DMS79 treated with DMSO at 0.1 percent for 48 hours (cell line): ENCODE data around the gene MCC.
"Not testable (repeated sequence)": the region's sequence is repeated elsewhere in the genome, so short reads cannot be mapped to it uniquely, and the experiment has no call there.

Source experiments
- DNase-seq: peaks from one replicate; lab custom pipeline; 2025; lab: John Stamatoyannopoulos, UW

Gene MCC

GRCh38 chr5:113490317-113490716 is 2.1 kb upstream of the MCC start:
- DNase-seq: no peak

DNA sequence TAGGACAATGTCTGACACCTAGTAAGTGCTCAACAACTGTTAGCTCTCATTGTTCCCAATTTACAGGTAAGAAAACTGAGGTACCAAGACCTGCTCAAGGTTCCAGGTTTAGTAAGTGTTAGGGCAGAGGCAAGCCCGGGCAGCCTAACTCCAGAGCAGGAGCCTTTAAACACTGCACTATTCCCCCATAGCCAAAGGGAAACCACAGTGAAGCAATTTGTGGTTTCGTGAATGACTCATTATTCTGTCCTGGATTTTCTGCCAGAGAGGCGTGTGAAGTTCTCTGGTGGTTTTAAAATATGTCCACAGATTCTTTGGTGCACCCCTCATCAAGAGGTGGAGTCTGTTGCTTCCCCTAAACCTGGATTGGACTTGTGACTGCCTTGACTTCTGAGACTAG is 1.0 kb upstream of the MCC start:
- DNase-seq: peak; percentile 0

DNA sequence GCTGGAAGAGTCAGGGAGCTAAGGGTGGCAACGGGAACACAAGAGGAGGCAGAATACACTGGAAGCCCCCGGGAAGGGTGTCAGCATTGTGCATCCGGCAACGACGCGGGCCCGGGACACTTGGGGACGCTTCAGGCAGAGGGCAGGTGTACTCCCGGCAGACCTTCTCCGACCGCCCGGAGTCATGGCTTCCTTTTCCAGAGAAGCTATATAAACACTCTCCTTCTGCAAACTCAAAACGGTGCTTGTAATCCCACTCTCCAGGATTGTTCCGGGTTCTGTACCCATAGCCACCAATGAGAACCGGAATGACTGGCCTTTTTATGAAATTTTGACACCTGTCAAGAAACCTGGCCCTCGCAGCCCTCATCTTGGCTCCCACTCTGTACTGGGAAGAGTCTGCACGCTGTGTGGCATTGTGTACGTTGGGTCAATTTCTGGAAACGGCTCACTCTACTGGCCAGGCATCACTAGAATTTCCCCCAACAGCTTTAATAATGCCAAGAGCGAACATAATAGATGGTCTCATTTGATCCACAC is 462 bp upstream of the MCC start:
- DNase-seq: peak; percentile 21

DNA sequence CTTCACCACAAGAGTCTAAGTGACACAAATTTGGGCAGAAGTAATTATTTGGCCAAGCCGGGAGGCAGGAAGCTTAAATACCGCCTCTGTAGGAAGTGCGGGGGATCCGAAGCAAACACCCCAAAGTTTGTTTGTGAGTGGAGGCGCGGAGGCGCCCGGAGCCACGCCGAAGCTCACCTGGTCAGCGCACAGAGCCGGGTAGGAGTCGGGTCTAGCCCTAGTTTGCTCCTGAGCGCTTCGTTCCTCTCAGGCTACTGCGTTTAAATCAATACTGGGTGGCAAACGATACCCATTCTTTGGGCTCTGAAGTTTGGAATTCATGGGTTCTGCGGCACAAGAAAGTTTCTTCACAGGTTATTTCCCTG is 855 bp downstream of the MCC start:
- DNase-seq: no peak

DNA sequence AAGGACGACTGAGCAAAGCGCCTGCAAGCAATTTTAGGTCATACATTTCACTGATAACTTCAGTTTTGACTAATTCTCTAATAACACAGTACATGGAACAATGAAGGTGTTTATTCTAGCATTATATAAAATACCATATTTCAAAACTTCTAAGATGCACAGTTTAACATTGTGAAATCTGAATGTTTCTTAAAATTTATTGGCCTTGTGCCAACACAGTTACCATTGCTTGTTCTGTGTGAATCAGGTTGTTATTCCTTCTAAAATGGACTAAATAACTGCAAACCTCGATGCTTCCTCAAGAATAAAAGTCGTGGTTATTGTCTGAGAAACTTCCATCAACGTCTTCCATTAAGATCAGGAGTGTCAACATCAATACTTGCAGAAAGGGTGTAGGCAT is 8.0 kb downstream of the MCC start:
- DNase-seq: no peak

- DNase-seq: no peak
Observed at GRCh38 chr5:113478691-113479090, 9.6 kb downstream of the MCC start.

DNA sequence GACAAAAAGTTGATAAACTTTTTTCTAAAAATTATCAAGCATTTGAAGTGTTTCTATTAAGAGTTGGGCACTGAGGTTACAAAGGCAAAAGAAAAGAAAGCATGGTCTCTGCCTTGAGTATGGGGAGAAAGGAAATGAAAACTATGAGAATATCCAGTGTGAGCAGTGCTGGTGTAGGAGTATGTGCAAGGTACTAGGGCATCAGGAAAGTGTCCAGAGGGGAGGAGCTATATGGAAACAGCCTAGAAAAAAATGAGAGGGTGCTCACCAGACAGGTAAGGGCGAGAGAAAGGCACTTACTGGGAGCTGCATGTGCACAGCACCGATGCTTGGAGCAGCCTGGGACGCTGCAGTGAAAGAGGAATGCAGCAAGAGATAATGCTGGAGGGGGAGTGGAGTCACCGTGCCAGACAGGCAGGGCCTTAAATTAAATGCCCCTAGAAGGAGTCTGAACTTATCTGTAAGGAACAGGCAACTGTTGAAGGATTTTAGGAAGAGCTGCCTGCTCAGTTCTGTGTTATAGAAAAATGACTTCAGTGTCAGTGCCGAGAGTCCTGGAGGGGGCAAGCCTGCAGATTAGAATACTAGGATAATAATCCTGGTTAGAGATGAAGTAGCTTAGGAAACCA is 14.0 kb downstream of the MCC start:
- DNase-seq: no peak

DNA sequence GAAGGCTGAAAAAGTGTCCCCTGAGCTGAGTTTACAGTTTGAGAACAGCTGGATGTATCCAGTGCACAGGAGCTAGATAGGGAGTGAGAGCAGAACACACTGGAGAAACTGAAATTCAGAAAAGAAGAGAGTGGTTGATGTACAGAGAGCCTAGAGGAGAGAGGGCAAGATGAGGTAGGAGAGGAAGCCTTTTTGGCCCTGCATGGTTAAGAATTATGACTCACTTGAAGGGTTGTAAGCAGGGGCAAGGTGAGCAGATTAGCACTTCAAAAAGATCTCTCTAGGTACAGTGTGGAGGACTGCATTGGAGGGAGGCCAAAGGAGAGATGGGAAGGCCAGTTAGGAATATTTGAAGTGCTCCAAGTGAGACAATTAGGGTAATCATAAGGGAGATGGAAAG is 25.2 kb downstream of the MCC start:
- no peak for DNase-seq

DNA sequence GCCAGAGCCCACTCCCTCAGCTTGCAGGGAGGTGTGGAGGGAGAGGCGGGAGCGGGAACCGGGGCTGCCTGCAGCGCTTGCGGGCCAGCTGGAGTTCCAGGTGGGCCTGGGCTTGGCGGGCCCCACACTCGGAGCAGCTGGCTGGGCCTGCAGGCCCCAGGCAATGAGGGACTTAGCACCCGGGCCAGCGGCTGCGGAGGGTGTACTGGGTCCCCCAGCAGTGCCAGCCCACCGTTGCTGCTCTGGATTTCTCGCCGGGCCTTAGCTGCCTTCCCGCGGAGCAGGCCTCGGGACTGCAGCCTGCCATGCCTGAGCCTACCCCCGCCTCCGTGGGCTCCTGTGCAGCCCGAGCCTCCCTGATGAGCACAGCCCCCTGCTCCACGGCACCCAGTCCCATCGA is 31.1 kb downstream of the MCC start:
- DNase-seq: not testable (repeated sequence)

DNA sequence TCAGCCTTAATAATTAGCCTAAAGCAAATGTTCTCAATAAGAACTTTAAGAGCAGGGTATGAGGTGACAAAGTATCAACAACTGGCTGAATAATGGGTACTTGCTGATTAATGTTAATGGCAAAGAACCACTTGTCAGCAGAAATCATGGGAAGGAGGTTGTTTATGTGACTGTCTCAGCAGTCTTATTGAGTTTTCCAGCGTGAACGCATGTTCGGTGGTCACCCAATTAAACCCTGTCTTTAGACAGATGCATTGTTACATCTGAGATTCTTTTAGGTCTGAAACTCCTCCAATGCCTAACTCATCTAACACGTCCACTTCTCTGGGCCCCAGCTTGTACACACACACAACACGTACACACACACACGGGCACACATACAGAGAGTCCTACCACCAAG is 35.3 kb downstream of the MCC start:
- DNase-seq: no peak

GRCh38 chr5:113451797-113452196 is 36.5 kb downstream of the MCC start:
- no peak for DNase-seq

DNA sequence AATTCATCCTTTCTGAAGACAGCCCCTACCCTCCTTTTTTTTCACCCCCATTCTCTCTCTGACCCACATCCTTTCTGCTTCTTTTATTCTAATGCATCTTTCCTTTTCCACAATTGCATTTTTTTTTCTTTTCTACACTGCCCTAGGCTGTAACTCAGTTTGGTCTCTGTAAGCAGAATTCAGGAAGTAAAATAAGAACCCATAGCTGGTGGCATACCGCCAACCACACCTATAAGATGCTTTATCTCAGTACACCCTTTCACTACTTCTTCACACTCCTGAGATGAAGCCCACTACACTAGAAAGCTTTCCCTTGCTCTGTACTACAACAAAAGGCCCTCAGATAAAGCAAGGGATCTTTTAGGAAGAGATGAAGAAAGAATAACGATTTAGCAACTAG is 37.3 kb downstream of the MCC start:
- no peak for DNase-seq

DNA sequence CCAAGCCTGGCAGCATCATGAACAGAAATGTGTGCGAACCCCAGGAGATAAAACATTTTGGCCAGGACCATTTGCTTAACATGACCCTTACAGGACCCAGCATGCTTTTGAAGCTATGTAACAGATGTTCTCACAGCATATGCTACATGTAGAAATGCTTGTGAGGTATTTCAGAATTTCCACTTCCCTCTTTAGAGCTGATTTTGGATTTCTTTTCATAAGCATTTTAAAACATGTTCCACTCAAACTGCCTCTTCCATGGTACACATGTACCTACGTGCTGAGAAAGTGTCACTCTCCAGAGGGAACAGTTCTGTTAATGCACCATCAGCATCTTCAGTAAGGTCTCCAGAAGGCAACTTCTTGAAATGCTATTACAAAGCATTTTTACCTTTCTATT is 37.8 kb downstream of the MCC start:
- DNase-seq: no peak

- no peak for DNase-seq
Observed at GRCh38 chr5:113448252-113448651, 40.0 kb downstream of the MCC start.

GRCh38 chr5:113447498-113448050 is 40.7 kb downstream of the MCC start:
- no peak for DNase-seq

- no peak for DNase-seq
Observed at GRCh38 chr5:113446358-113446927, 41.8 kb downstream of the MCC start.

DNA sequence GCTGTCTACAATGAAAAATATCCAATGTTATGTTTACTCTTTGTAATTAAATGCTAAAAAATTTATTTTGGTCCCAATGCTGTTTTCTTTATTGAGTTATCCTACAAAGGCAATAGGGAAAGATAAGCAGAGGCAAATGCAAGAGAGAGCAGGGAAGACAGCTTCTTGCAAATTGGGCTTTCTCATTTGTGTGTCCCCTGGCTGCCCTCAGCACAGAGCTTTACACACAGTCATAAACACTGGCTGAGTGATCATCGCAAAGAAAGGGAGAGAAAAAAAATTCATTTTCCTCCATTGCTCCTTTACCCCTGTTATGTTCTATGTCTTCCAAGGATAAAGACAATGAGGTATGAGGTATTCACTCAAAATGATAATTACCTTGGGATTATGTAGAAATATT is 51.1 kb downstream of the MCC start:
- no peak for DNase-seq

DNA sequence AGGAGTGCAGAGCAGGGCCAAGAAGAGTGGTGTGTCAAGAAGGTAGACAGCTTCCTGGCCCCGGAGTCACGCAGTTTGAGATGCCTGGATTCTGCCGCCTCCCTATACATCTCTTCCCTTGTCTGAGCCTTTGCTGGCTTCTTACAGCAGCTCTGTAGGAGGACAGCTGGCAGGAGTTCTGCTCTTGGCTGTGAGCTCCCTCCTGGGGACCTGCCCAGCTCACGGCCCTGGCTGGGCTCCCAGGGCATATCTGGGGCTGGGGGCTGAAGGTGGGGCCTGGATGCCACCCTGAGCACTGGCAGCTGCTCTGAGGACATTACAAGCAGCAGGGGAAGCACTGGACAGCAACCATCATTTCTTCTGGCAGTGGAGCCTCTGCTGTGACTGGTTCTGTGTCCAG is 52.7 kb downstream of the MCC start:
- DNase-seq: no peak

DNA sequence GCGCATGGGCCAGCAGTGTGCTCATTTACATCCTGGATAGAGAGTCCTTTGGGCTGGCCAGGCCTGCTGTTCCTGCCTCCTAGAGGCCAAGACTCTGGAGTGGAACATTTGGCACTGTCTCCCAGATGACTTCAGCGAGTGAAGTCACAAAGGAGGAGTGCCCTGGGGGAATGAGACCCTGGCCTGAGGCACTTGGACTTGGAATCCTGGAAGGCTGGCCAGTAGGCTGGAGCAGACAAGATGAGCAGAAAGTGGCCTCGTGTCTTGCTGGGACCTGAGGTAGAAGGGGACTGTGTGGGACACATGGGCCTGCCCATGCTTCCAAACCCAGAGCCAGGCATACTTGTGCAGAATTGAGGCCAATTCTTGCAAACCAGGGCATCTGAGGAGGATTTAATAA is 53.4 kb downstream of the MCC start, which contains the start of gene TSSK1B:
Gene TSSK1B, minus strand, starts transcription at position 101 of the 400 bp plus-strand sequence. CDS start 150 bp downstream, outside the sequence.
- no peak for DNase-seq

- no peak for DNase-seq
Observed at GRCh38 chr5:113433862-113434612, 54.2 kb downstream of the MCC start.

DNA sequence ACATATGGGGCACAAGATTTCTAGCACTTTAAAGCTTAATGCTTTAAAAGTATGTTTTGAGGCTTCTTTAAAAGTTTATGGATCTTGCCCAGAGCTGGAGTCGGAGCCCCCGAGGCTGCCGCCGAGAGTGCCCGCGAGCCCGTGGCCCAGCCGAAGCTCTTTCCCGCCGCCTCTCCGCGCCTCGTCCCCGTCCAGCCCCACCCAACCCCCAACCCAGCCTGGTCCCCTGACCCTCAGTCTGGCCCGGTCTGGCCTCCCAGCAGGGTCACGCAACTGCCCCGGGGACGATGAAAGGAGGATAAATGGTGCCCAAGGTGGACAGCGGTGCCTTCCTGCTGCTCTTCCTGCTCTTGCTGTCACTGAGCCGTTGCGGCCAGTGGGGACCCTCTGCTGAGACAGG is 55.2 kb downstream of the MCC start:
- no peak for DNase-seq

- no peak for DNase-seq
Observed at GRCh38 chr5:113427871-113428574, 60.2 kb downstream of the MCC start.
